Mesodermal cell (in vitro differentiated cells): ENCODE measurements around the gene TRNP1.
A peak's percentile ranks its signal among the peaks of the same experiment; 100 is the strongest.

Experiments
- H3K27ac ChIP-seq: 2 replicates; pipeline ENCODE4 v1.7.0; 2013; ENCODE audit warnings: mild to moderate bottlenecking, low read depth, low read length, moderate library complexity; ENCODE audit not compliant: severe bottlenecking
- H3K36me3 ChIP-seq: 2 replicates; pipeline ENCODE4 v1.7.1; 2013; ENCODE audit warnings: mild to moderate bottlenecking, low read length, moderate library complexity; ENCODE audit not compliant: control insufficient read depth, insufficient read depth
- H3K4me1 ChIP-seq: one replicate; pipeline ENCODE4 v1.7.1; 2013; ENCODE audit warnings: mild to moderate bottlenecking, low read length; ENCODE audit not compliant: insufficient read depth, control insufficient read depth, poor library complexity, severe bottlenecking
- H3K4me3 ChIP-seq: 2 replicates; pipeline ENCODE4 v1.7.0; 2013; ENCODE audit warnings: low read length, control low read depth, mild to moderate bottlenecking; ENCODE audit not compliant: insufficient read depth, poor library complexity, severe bottlenecking; ENCODE audit errors: extremely low read depth
- H3K9me3 ChIP-seq: 2 replicates; pipeline ENCODE4 v1.7.1; 2013; ENCODE audit warnings: mild to moderate bottlenecking, low read length, moderate library complexity; ENCODE audit not compliant: control insufficient read depth
- WGBS, 2 experiments: methylation state at CpG; one replicate each; pipeline ENCODE4 v1.1.5; 2013; ENCODE audit warnings: missing lambda C conversion rate in 2 of 2; ENCODE audit not compliant: insufficient coverage in 2 of 2; 5-methylcytosine and 5-hydroxymethylcytosine counted together

The TRNP1 gene

GRCh38 chr1:27011976-27012563 lies 18.6 kb downstream of the TRNP1 start:
- H3K27ac ChIP-seq, result no peak overlapping the region
- H3K4me1 ChIP-seq, result peaks cover 33% of the 10 kb centered on the region
- no peaks in the 10 kb centered on the region for H3K9me3 ChIP-seq
- H3K4me3 ChIP-seq, result peak overlapping the region; percentile 50
- 1 to 8% methylated on average over 20 to 21 of the region's 24 CpGs for WGBS, 2 experiments
- H3K36me3 ChIP-seq, result peaks cover 5% of the 10 kb centered on the region

GRCh38 chr1:27015260-27015659 lies 21.8 kb downstream of the TRNP1 start:
- peaks cover 7% of the 10 kb centered on the region for H3K4me1 ChIP-seq
- H3K27ac ChIP-seq, result no peak overlapping the region
- H3K36me3 ChIP-seq, result no peaks in the 10 kb centered on the region
- H3K4me3 ChIP-seq, result no peak overlapping the region
- 100% methylated on average over 1 of the region's 3 CpGs for whole genome bisulfite sequencing, 2 experiments
- no peaks in the 10 kb centered on the region for H3K9me3 ChIP-seq

GRCh38 chr1:27016376-27016775 lies 22.9 kb downstream of the TRNP1 start:
- H3K36me3 ChIP-seq, result no peaks in the 10 kb centered on the region
- no peak overlapping the region for H3K27ac ChIP-seq
- H3K4me3 ChIP-seq, result no peak overlapping the region
- WGBS, 2 experiments, result no CpG with 5 or more reads among the region's 1 CpG
- H3K4me1 ChIP-seq, result peaks cover 4% of the 10 kb centered on the region
- H3K9me3 ChIP-seq, result no peaks in the 10 kb centered on the region

GRCh38 chr1:27017207-27017606 lies 23.7 kb downstream of the TRNP1 start:
- Histone ChIP-seq H3K27ac (no peak overlapping the region), H3K4me1 (peaks cover 12% of the 10 kb centered on the region), H3K9me3 (no peaks in the 10 kb centered on the region), H3K4me3 (no peak overlapping the region), H3K36me3 (no peaks in the 10 kb centered on the region)
- WGBS, 2 experiments, result 87 to 95% methylated on average over 2 to 4 of the region's 4 CpGs

GRCh38 chr1:27018316-27018715 lies 24.8 kb downstream of the TRNP1 start:
- Histone ChIP-seq H3K27ac (peak overlapping the region; percentile 23), H3K9me3 (no peaks in the 10 kb centered on the region), H3K4me3 (no peak overlapping the region), H3K36me3 (no peaks in the 10 kb centered on the region), H3K4me1 (peaks cover 13% of the 10 kb centered on the region)
- WGBS, 2 experiments, result 88 to 92% methylated on average over 2 of the region's 3 CpGs

GRCh38 chr1:27021354-27022031 lies 28.0 kb downstream of the TRNP1 start:
- Histone ChIP-seq H3K27ac (peak overlapping the region; percentile 69), H3K36me3 (no peaks in the 10 kb centered on the region), H3K4me3 (no peak overlapping the region), H3K4me1 (peaks cover 13% of the 10 kb centered on the region), H3K9me3 (no peaks in the 10 kb centered on the region)
- WGBS, 2 experiments, result 56 to 85% methylated on average over 3 to 8 of the region's 9 CpGs

- Histone ChIP-seq H3K36me3 (no peaks in the 10 kb centered on the region), H3K9me3 (no peaks in the 10 kb centered on the region), H3K27ac (no peak overlapping the region), H3K4me3 (no peak overlapping the region), H3K4me1 (peaks cover 13% of the 10 kb centered on the region)
- 90 to 94% methylated on average over 2 to 3 of the region's 4 CpGs for WGBS, 2 experiments
Measured at GRCh38 chr1:27025718-27026117, 32.2 kb downstream of the TRNP1 start.

- Histone ChIP-seq H3K36me3 (no peaks in the 10 kb centered on the region), H3K9me3 (no peaks in the 10 kb centered on the region), H3K27ac (peak overlapping the region; percentile 30), H3K4me3 (no peak overlapping the region), H3K4me1 (peaks cover 13% of the 10 kb centered on the region)
- WGBS, 2 experiments, result 38 to 44% methylated on average over 16 to 18 of the region's 19 CpGs
Measured at GRCh38 chr1:27026621-27027574, 33.4 kb downstream of the TRNP1 start.

- no peaks in the 10 kb centered on the region for H3K36me3 ChIP-seq
- H3K27ac ChIP-seq, result no peak overlapping the region
- 89 to 90% methylated on average over 6 of the region's 8 CpGs for WGBS, 2 experiments
- no peak overlapping the region for H3K4me3 ChIP-seq
- no peaks in the 10 kb centered on the region for H3K9me3 ChIP-seq
- peaks cover 9% of the 10 kb centered on the region for H3K4me1 ChIP-seq
Measured at GRCh38 chr1:27027575-27028250, 34.2 kb downstream of the TRNP1 start.

- no peaks in the 10 kb centered on the region for H3K36me3 ChIP-seq
- H3K27ac ChIP-seq, result no peak overlapping the region
- peaks cover 16% of the 10 kb centered on the region for H3K4me1 ChIP-seq
- WGBS, 2 experiments, result 88 to 92% methylated on average over 5 to 8 of the region's 9 CpGs
- H3K4me3 ChIP-seq, result no peak overlapping the region
- H3K9me3 ChIP-seq, result no peaks in the 10 kb centered on the region
Measured at GRCh38 chr1:27029517-27029916, 36.0 kb downstream of the TRNP1 start.
